Activated T-cell treated with anti-CD3 and anti-CD28 coated beads, Interleukin-2, amount 50 U/mL, for 24 hours (primary cell): Measurements from ENCODE around the gene PRM3.
"Not testable (repeated sequence)": the region's sequence is repeated elsewhere in the genome, so short reads cannot be mapped to it uniquely, and the experiment has no call there.

Experiments
- DNase-seq: peaks from one replicate; pipeline ENCODE4 v3.0.0-alpha.2; 2020
- H3K27ac Mint-ChIP-seq: 2 replicates; pipeline ENCODE4 v1.8.0; 2020; ENCODE audit warnings: mild to moderate bottlenecking, mixed read lengths
- H3K27me3 Mint-ChIP-seq: 2 replicates; pipeline ENCODE4 v1.8.0; 2020; ENCODE audit warnings: mixed read lengths
- H3K36me3 Mint-ChIP-seq: 2 replicates; pipeline ENCODE4 v1.8.0; 2020; ENCODE audit warnings: low read depth, mixed read lengths
- H3K4me1 Mint-ChIP-seq: 2 replicates; pipeline ENCODE4 v1.8.0; 2020; ENCODE audit warnings: low read depth, mixed read lengths
- H3K4me3 Mint-ChIP-seq: 2 replicates; pipeline ENCODE4 v1.8.0; 2020; ENCODE audit warnings: mild to moderate bottlenecking, moderate library complexity, mixed read lengths
- H3K9me3 Mint-ChIP-seq: 2 replicates; pipeline ENCODE4 v1.8.0; 2020; ENCODE audit warnings: mixed read lengths

The PRM3 gene

DNA sequence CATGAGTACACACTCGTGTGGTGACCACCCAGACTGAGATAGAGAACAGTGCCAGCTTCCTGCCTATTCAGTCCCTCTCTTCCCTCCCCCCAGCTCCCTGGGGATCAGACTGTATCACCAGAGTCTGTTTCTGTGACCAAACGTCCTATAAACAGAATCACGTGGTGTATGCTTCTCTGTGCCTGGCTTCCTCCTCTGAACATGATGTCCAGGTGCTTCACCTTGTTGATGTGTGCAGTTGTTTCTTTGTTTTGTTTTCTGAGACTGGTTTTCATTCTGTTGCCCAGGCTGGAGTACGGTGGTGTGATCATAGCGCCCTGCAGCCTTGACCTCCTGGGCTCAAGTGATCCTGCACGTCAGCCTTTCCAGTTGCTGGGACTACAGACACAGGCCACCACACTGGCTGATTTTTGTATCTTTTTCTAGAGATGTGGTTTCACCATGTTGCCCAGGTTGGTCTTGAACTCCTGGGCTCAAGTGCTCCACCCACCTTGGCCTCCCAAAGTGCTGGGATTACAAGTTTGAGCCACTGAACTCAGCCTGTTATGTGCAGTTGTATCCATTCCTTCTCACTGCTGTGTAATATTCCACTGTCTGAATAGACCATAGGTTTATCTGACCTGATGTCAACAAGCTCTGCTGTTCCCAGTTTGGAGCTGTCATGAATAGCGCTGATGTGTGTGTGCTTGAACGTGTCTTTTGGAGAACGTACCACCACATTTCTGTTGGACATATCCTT, 36.6 kb upstream of the PRM3 start:
- no peak for DNase-seq
- H3K36me3 Mint-ChIP-seq, result no peaks in the 10 kb centered on the region
- no peaks in the 10 kb centered on the region for H3K27me3 Mint-ChIP-seq

DNA sequence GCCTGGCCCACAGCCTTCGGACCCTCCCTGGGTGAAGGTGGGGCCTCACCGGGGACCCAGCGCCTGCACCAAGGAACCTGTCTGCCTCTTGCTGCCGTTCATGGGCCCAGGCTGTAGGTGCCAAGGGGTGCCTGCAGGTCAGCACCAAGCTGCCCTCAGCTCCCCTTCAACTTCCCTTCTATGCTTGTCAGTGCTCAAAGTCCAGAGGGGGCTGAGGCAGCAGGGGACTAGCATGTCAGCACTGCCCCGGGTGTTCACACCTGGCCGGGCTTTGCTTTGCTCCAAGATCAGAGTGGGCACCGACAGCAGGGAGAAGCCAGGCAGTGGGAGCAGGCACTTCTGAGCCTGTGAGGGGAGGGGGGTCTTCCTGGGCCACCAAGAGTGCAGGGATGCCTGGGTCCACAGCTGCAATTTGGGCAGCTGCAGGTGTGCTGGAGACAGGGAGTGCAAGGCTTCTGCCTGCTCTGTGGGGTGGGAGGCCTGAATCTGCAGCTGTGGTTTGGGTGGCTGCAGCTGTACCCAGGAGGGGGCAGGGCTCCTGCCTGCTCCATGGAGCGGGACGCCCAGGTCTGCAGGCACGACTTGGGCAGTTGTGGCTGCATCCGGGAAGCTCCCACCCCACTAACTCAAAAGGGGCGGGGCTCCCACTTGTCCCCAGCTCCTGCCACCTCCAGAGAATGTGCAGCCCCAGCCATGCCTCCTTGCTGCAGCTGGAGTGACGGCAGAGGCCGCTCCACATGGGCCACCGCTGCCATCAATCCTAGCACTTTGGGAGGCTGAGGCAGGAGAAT, 35.3 kb upstream of the PRM3 start:
- no peaks in the 10 kb centered on the region for H3K9me3 Mint-ChIP-seq
- H3K36me3 Mint-ChIP-seq, result no peaks in the 10 kb centered on the region
- no peak overlapping the region for H3K4me3 Mint-ChIP-seq
- DNase-seq, result no peak
- peaks cover 53% of the 10 kb centered on the region for H3K4me1 Mint-ChIP-seq
- no peak overlapping the region for H3K27ac Mint-ChIP-seq
- H3K27me3 Mint-ChIP-seq, result no peaks in the 10 kb centered on the region

More for the DNA sequence above, 36.6 kb upstream of the PRM3 start:
- Mint-ChIP-seq H3K27ac (no peak overlapping the region), H3K4me3 (no peak overlapping the region), H3K9me3 (no peaks in the 10 kb centered on the region), H3K4me1 (peaks cover 55% of the 10 kb centered on the region)

DNA sequence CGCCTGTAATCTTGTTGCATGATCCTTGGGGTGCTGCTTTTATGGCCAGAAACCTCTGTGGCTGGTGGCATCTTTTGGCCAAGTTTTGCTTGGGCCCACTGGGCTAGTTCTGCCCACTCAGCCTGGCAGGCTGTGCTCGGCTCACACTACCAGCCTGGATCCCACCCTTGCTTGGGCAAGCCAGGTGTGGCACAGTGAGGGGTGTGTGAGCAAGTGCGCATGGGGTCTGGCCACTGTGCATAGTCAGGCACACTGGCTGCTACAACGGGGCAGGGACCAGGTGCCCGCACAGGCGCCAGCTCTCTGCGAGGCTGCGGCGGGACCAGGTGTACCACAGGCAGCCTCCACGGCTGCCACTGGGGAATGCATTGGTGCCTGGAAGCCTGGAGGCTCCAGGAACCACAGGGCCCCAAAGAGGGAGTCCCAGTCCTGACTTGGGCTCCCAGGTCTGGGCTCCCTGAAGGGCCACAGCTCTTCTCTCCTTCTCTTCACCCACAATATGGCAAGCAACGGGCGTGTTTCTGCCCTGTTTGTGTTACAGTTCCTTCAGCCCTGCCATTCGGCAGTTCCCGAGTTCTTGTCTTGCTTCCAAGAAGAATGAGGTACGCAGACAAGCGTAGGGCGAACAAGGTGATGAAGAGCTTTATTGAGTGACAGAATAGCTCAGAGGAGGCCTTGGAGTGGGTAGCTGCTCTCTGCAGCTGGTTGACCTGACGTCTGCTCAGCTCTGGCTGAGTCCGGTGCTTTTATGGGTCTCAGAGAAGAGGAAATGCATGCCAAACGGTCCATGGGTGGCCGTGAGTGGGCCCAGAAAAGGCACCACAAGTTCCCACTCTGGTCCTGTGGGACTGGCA, 34.4 kb upstream of the PRM3 start:
- no peak for DNase-seq
- peaks cover 44% of the 10 kb centered on the region for H3K4me1 Mint-ChIP-seq
- H3K4me3 Mint-ChIP-seq, result no peak overlapping the region
- no peaks in the 10 kb centered on the region for H3K27me3 Mint-ChIP-seq
- no peaks in the 10 kb centered on the region for H3K36me3 Mint-ChIP-seq
- no peaks in the 10 kb centered on the region for H3K9me3 Mint-ChIP-seq
- H3K27ac Mint-ChIP-seq, result no peak overlapping the region

DNA sequence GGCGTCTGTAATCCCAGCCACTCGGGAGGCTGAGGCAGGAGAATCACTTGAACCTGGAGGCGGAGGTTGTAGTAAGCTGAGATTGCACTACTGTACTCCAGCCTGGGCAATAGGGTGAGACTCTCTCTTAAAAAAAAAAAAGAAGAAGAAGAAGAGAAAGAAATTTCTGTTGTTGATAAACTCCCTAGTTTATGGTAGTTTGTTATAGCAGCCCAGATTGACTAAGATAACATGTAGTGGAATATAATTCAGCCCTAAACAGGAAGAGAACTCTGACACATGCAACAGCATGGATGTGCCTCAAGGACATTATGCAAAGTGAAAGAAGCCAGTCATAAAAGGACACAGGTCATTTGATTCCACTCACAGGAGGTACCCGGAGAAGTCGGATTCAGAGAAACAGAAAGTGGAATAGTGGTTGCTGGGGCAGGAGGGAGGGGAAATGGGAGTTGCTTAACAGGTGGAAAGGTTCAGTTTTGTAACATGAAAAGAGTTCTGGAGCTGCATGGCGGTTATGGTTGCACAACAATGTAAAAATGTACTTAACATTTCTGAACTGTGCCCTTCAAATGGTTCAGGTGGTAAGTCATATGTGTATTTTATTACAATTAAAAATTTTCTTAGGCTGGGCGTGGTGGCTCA, 33.7 kb upstream of the PRM3 start:
- Mint-ChIP-seq H3K27ac (no peak overlapping the region), H3K36me3 (no peaks in the 10 kb centered on the region), H3K27me3 (no peaks in the 10 kb centered on the region), H3K9me3 (no peaks in the 10 kb centered on the region), H3K4me3 (no peak overlapping the region), H3K4me1 (peaks cover 37% of the 10 kb centered on the region)
- DNase-seq, result no peak

DNA sequence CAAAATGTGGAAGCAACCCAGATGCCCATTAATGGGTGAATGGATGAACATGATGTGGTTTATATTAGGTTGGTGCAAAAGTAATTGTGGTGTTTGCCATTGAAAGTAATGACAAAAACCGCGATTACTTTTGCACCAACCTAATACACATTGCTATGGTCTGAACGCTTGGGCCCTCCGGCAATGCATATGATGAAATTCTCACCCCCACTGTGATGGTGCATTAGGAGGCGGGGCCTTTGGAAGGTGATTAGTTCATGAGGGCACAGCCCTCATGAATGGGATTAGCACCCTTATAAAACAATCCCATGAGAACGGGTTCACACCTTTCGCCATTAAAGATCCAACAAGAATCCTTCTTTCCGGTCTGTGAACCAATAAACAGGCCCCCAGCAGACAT, 33.0 kb upstream of the PRM3 start:
- no peak for DNase-seq
- H3K36me3 Mint-ChIP-seq, result no peaks in the 10 kb centered on the region
- peaks cover 31% of the 10 kb centered on the region for H3K4me1 Mint-ChIP-seq
- H3K4me3 Mint-ChIP-seq, result no peak overlapping the region
- no peaks in the 10 kb centered on the region for H3K9me3 Mint-ChIP-seq
- H3K27ac Mint-ChIP-seq, result no peak overlapping the region
- H3K27me3 Mint-ChIP-seq, result no peaks in the 10 kb centered on the region

DNA sequence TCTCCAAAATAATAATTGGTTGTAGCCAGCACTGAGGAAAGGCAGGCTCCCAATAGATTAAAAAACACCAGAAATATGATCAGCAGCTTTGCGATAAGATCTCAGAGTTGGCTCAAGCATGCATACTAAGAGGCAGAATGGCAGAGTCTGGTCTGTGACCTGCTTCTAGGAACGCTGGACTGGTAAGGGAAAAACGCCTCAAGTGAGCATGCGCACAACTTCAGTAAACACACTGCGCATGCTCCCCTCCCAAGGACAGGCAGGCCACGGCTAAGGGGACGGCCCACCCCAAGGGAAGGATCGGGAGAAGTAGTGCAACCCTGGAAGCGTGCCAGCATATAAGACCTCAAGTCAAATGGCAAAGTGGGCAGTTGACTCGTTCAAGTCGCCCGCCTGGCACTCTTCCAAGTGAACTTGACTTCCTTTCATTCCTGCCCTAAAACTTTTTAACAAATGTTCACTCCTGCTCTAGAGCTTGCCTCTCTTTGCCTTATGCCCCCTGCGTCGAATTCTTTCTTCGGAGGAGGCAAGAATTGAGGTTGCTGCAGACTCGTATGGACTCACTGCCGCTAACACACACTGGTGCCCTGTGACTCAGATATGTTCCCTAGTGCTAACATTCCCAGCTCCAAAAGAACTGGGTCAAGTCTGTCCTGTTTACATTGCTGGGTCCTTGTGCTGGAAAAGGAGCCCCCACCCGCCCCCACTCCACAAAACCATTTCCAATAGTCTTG, 30.1 kb upstream of the PRM3 start:
- Mint-ChIP-seq H3K4me1 (peaks cover 14% of the 10 kb centered on the region), H3K27me3 (no peaks in the 10 kb centered on the region), H3K4me3 (no peak overlapping the region), H3K36me3 (no peaks in the 10 kb centered on the region), H3K27ac (no peak overlapping the region), H3K9me3 (no peaks in the 10 kb centered on the region)
- no peak for DNase-seq

DNA sequence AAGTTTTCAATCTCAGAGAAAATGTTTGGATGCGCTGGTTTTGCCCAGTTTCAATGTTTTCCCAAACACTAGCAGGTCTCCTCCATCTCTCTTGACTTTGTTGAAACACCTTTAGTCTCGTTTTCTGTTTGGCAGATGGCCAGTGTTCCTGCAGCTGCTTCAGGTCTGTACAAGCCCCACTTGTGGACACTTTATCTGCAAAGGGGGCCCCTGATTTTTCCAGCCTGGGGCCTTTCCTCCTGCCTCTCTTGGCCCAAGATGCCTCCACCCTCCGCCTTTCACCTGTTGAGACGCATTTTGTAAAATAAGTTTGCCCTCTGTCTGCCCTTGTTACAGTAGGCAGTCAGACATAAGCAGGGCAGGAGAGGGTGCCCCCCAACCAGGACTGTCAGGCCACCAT, 29.5 kb upstream of the PRM3 start:
- H3K4me1 Mint-ChIP-seq, result peaks cover 15% of the 10 kb centered on the region
- H3K9me3 Mint-ChIP-seq, result no peaks in the 10 kb centered on the region
- DNase-seq, result no peak
- no peak overlapping the region for H3K27ac Mint-ChIP-seq
- no peaks in the 10 kb centered on the region for H3K27me3 Mint-ChIP-seq
- no peak overlapping the region for H3K4me3 Mint-ChIP-seq
- H3K36me3 Mint-ChIP-seq, result no peaks in the 10 kb centered on the region

DNA sequence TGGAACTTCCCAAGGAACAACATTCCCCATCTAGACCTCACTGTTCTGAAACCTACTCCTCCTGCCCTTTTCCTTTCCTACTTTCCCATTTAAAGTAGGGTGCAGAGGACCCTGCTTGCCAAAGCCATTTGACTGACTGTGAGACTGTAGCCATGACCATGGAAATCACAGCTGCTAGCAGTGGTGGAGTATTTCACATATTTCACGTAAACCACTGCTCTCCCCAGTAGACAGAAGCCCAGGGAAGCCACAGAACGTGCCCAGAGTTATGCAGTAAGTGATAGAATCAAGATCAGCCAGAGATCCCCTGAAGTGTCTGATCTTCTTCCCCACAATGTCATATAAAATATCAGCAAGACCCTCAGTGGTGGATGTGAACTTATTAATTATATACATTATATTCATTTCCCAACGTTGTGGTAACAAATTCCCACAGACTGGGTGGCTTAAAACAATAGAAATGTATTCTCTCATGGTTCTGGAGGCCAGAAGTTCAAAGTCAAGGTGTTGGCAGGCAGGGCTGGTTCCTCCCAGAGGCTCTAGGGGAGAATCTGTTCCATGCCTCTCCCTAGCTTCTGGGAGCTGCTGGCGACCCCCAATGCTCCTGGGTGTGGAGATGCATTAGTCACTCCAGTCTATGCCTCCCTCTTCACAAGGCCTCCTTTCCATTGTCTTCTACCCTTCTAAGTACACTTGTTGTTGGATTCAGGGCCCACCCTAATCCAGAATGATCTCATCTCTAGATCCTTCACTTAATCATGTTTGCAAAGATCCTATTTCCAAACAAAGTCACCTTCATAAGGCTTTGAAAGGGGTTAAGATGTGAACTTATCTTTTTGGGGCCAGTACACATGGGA, 28.4 kb upstream of the PRM3 start:
- Mint-ChIP-seq H3K27ac (no peak overlapping the region), H3K9me3 (no peaks in the 10 kb centered on the region), H3K36me3 (no peaks in the 10 kb centered on the region), H3K4me1 (peaks cover 20% of the 10 kb centered on the region), H3K4me3 (no peak overlapping the region), H3K27me3 (no peaks in the 10 kb centered on the region)
- no peak for DNase-seq

DNA sequence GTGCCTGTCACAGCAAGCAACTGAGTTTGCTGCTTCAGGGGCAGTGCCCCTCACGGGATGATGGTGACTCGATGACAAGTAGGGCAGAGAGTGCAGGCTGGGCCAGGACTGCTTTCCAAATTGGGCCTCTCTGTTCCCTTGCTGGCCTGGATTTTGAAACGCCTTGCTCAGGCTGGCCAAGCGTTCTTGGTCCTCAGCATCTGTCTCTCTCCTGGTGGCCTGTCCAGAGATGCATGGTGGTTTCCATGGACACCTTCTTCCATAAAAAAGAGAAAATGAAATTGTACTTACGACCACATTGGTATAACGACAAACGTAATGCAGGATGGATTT, 27.1 kb upstream of the PRM3 start:
- Mint-ChIP-seq H3K36me3 (no peaks in the 10 kb centered on the region), H3K27ac (no peak overlapping the region), H3K27me3 (no peaks in the 10 kb centered on the region), H3K4me1 (peaks cover 26% of the 10 kb centered on the region), H3K9me3 (no peaks in the 10 kb centered on the region), H3K4me3 (no peak overlapping the region)
- DNase-seq, result no peak

DNA sequence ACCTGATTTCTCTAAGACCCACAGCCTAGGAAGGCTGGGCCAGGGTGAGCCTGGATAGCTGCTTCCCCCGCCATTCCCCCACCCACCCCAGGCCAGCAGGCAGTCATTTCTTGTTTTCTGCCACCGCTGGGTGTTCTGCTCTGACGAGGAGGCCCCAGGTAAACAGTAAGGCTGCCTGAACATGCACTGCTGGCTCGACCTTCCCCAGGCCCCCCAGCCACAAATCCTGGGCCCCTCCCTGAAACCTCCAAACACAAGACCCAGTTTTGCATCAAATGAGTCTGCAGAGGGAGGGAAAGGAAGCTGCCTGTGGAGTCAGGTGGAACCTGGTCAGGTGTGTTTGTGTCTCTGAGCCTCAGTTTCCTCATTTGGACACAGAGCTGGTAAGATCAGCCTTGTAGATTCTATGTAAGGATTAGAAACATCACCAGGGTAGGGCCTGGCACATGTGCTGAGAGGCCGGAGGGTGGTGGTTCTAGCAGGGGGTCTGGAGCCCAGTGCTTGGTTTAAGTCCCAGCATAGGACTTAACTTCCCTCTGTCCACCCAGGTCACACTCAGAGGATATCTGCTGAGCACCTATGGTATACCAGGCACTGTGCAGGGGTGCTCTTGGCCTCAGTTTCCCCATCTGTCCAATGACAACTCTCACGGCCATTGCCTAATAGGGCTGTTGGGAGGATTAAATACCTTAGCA, 26.6 kb upstream of the PRM3 start:
- no peak overlapping the region for H3K4me3 Mint-ChIP-seq

DNA sequence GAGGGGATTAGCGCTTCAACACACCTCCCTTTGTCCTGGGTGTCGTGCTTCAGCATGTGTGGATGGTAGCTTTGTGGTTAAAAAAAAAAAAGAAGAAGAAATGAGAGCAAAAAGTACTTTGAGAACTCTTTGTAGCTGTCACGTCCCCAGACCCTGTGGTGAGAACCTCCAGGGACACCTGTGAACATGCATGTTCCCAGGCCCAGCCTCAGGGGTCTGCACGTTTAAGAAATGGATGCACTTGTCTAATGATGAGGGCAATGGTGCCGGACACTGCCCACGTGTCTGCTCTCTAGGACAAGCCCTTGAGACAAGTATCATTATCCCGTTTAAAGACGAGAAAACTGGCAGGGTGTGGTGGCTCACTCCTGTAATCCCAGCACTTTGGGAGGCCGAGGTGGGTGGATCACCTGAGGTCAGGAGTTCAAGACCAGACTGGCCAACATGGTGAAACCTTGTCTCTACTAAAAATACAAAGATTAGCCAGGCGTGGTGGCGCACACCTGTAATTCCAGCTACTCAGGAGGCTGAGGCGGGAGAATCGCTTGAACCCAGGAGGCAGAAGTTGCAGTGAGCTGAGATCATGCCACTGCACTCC, 25.6 kb upstream of the PRM3 start:
- H3K9me3 Mint-ChIP-seq, DNase-seq, H3K36me3 Mint-ChIP-seq, H3K4me3 Mint-ChIP-seq, H3K27me3 Mint-ChIP-seq: not testable (repeated sequence)
- H3K27ac Mint-ChIP-seq, result peak overlapping the region; percentile 40
- H3K4me1 Mint-ChIP-seq, result peaks cover 34% of the 10 kb centered on the region

More for the DNA sequence above, 26.6 kb upstream of the PRM3 start:
- H3K27ac Mint-ChIP-seq, result peak overlapping the region; percentile 52
- H3K27me3 Mint-ChIP-seq, result no peaks in the 10 kb centered on the region
- no peaks in the 10 kb centered on the region for H3K9me3 Mint-ChIP-seq
- no peaks in the 10 kb centered on the region for H3K36me3 Mint-ChIP-seq
- DNase-seq, result no peak
- H3K4me1 Mint-ChIP-seq, result peaks cover 28% of the 10 kb centered on the region

DNA sequence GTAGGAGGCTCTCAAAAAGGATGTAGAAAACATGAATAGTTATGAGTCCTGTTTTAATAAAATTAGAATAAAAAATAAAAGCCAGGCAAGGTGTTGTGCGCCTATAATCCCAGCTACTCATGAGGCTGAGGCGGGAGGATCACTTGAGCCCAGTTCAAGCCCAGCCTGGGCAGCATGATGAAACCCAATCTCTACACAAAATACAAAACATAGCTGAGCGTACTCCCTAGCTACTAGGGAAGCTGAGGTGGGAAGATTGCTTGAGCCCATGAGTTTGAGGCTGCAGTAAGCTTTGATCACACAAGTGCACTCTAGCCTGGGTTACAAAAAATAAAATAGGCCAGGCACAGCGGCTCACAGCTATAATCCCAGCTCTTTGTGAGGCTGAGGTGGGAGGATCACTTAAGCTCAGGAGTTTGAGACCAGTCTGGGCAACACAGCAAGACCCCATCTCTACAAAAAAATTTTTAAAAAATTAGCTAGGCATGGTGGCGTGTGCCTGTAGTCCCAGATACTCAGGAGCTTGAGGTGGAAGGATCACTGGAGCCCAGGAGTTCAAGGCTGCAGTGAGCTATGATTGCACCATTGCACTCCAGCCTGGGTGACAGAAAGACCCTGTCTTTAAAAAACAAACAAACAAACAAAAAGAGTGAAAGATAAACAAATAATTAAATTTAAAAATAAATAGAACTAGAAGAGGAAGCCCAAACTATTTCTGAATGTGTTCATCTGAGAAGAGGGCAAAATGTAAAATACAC, 24.9 kb upstream of the PRM3 start:
- Mint-ChIP-seq H3K27ac (no peak overlapping the region), H3K4me1 (peaks cover 34% of the 10 kb centered on the region), H3K36me3 (no peaks in the 10 kb centered on the region), H3K27me3 (no peaks in the 10 kb centered on the region), H3K9me3 (no peaks in the 10 kb centered on the region), H3K4me3 (peak overlapping the region; percentile 39)
- DNase-seq, result no peak
